Activated gamma-delta T cell (primary cell): ENCODE measurements around the gene SLC33A1.
"Not testable (repeated sequence)": the region's sequence is repeated elsewhere in the genome, so short reads cannot be mapped to it uniquely, and the experiment has no call there.

Experiments used
- DNase-seq: peaks from one replicate; lab custom pipeline; 2025; lab: John Stamatoyannopoulos, UW
- total RNA-seq, 2 donors: gene quantifications; one replicate each; lab custom pipeline; 2026; lab: John Stamatoyannopoulos, UW

The SLC33A1 gene
- total RNA-seq: 20.1 to 20.7 reads per million in 2 donors

GRCh38 chr3:155854141-155854940, at the start of gene SLC33A1:
TSS of gene SLC33A1 (minus strand) at chr3:155854427. CDS start at chr3:155853997, 430 bp downstream.
- peak; percentile 98 for DNase-seq

- DNase-seq: no peak
Observed at GRCh38 chr3:155895379-155895900, 41.2 kb upstream of the SLC33A1 start.

GRCh38 chr3:155891321-155891720, 37.1 kb upstream of the SLC33A1 start:
- DNase-seq: no peak

- no peak for DNase-seq
Observed at GRCh38 chr3:155890671-155891190, 36.5 kb upstream of the SLC33A1 start.

- no peak for DNase-seq
Observed at GRCh38 chr3:155889952-155890351, 35.7 kb upstream of the SLC33A1 start.

GRCh38 chr3:155889212-155889611, 35.0 kb upstream of the SLC33A1 start:
- DNase-seq: no peak

GRCh38 chr3:155886915-155887314, 32.7 kb upstream of the SLC33A1 start:
- DNase-seq: no peak

- not testable (repeated sequence) for DNase-seq
Observed at GRCh38 chr3:155886348-155886747, 32.1 kb upstream of the SLC33A1 start.

GRCh38 chr3:155885292-155885691, 31.1 kb upstream of the SLC33A1 start:
- DNase-seq: no peak

- no peak for DNase-seq
Observed at GRCh38 chr3:155884292-155884691, 30.1 kb upstream of the SLC33A1 start.

- DNase-seq: no peak
Observed at GRCh38 chr3:155880286-155880685, 26.1 kb upstream of the SLC33A1 start.

- no peak for DNase-seq
Observed at GRCh38 chr3:155876503-155876902, 22.3 kb upstream of the SLC33A1 start.

GRCh38 chr3:155876037-155876436, 21.8 kb upstream of the SLC33A1 start:
- no peak for DNase-seq

- no peak for DNase-seq
Observed at GRCh38 chr3:155872904-155873646, 18.8 kb upstream of the SLC33A1 start.

GRCh38 chr3:155871746-155872158, 17.5 kb upstream of the SLC33A1 start:
- no peak for DNase-seq

- DNase-seq: peak; percentile 28
Observed at GRCh38 chr3:155870945-155871745, 16.9 kb upstream of the SLC33A1 start.

- peak; percentile 96 for DNase-seq
Observed at GRCh38 chr3:155870133-155870944, 16.1 kb upstream of the SLC33A1 start, which contains the start of gene GMPS. TSS of gene GMPS (plus strand) at chr3:155870650. CDS start at chr3:155870871, 221 bp downstream.

GRCh38 chr3:155869691-155870090, 15.5 kb upstream of the SLC33A1 start:
- no peak for DNase-seq

- no peak for DNase-seq
Observed at GRCh38 chr3:155863072-155863784, 9.0 kb upstream of the SLC33A1 start.
